ENCODE measurements around the gene SLC41A1. TPM values are rescaled to one million over a fixed set of nuclear protein-coding genes. Genes with fewer than 3 reads are reported as not detected.
"Not testable (repeated sequence)": the region's sequence is repeated elsewhere in the genome, so short reads cannot be mapped to it uniquely, and the experiment has no call there.

SLC41A1 gene
- total RNA-seq, 1 donor from 2014 or later, result 35.2 TPM

GRCh38 chr1:205827623-205828022 is 14.6 kb upstream of the SLC41A1 start:
- H3K9me3 Mint-ChIP-seq (ENCODE audit: unreplicated experiment), result no peaks in the 10 kb centered on the region
- no peaks in the 10 kb centered on the region for H3K36me3 Mint-ChIP-seq (ENCODE audit: low read depth, unreplicated experiment)
- no peaks in the 10 kb centered on the region for H3K27me3 Mint-ChIP-seq (ENCODE audit: unreplicated experiment)
- H3K4me1 Mint-ChIP-seq (ENCODE audit: unreplicated experiment), result peaks cover 11% of the 10 kb centered on the region
- H3K27ac Mint-ChIP-seq (ENCODE audit: unreplicated experiment), result no peak overlapping the region
- DNase-seq (ENCODE audit: low spot score), result no peak
- TF ChIP-seq, protein P1, sequence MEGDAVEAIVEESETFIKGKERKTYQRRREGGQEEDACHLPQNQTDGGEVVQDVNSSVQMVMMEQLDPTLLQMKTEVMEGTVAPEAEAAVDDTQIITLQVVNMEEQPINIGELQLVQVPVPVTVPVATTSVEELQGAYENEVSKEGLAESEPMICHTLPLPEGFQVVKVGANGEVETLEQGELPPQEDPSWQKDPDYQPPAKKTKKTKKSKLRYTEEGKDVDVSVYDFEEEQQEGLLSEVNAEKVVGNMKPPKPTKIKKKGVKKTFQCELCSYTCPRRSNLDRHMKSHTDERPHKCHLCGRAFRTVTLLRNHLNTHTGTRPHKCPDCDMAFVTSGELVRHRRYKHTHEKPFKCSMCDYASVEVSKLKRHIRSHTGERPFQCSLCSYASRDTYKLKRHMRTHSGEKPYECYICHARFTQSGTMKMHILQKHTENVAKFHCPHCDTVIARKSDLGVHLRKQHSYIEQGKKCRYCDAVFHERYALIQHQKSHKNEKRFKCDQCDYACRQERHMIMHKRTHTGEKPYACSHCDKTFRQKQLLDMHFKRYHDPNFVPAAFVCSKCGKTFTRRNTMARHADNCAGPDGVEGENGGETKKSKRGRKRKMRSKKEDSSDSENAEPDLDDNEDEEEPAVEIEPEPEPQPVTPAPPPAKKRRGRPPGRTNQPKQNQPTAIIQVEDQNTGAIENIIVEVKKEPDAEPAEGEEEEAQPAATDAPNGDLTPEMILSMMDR (IDR thresholded peaks at IDR 0.05; ENCODE audit: unreplicated experiment), result no peak
- no peak overlapping the region for H3K4me3 Mint-ChIP-seq (ENCODE audit: unreplicated experiment)

- no peaks in the 10 kb centered on the region for H3K27me3 Mint-ChIP-seq (ENCODE audit: unreplicated experiment)
- peaks cover 5% of the 10 kb centered on the region for H3K4me1 Mint-ChIP-seq (ENCODE audit: unreplicated experiment)
- no peaks in the 10 kb centered on the region for H3K9me3 Mint-ChIP-seq (ENCODE audit: unreplicated experiment)
- H3K36me3 Mint-ChIP-seq (ENCODE audit: low read depth, unreplicated experiment), result no peaks in the 10 kb centered on the region
- no peak for DNase-seq (ENCODE audit: low spot score)
- no peak overlapping the region for H3K27ac Mint-ChIP-seq (ENCODE audit: unreplicated experiment)
- peak overlapping the region; percentile 44 for H3K4me3 Mint-ChIP-seq (ENCODE audit: unreplicated experiment)
- TF ChIP-seq, protein P1 (IDR thresholded peaks at IDR 0.05; ENCODE audit: unreplicated experiment), result no peak
Observed at GRCh38 chr1:205826995-205827394, 14.0 kb upstream of the SLC41A1 start.

- no peak for DNase-seq (ENCODE audit: low spot score)
- TF ChIP-seq, protein P1 (IDR thresholded peaks at IDR 0.05; ENCODE audit: unreplicated experiment), result no peak
- Mint-ChIP-seq H3K9me3 (ENCODE audit: unreplicated experiment) (no peaks in the 10 kb centered on the region), H3K4me3 (ENCODE audit: unreplicated experiment) (no peak overlapping the region), H3K4me1 (ENCODE audit: unreplicated experiment) (no peaks in the 10 kb centered on the region), H3K36me3 (ENCODE audit: low read depth, unreplicated experiment) (no peaks in the 10 kb centered on the region), H3K27ac (ENCODE audit: unreplicated experiment) (no peak overlapping the region), H3K27me3 (ENCODE audit: unreplicated experiment) (no peaks in the 10 kb centered on the region)
Observed at GRCh38 chr1:205826016-205826806, 13.2 kb upstream of the SLC41A1 start.

DNA sequence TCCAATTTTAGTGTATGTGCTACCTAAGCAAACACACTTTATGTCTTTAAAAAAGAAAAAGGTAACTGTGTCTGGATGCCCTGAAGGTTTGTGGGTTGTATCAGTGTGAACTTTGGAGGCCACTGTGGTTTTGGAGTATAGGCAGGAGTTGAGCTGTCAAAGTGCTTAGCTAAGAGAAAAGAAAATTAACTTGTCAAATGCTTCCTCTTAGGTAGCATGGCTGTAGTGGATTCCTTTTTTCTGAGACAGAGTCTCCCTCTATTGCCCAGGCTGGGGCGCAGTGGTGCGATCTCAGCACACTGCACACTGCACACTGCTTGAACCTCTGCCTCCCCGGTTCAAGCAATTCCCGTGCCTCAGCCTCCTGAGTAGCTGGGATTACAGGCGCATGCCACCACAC is 11.2 kb upstream of the SLC41A1 start:
- Mint-ChIP-seq H3K9me3 (ENCODE audit: unreplicated experiment) (no peaks in the 10 kb centered on the region), H3K4me1 (ENCODE audit: unreplicated experiment) (no peaks in the 10 kb centered on the region), H3K27ac (ENCODE audit: unreplicated experiment) (no peak overlapping the region), H3K4me3 (ENCODE audit: unreplicated experiment) (no peak overlapping the region), H3K27me3 (ENCODE audit: unreplicated experiment) (no peaks in the 10 kb centered on the region), H3K36me3 (ENCODE audit: low read depth, unreplicated experiment) (no peaks in the 10 kb centered on the region)
- TF ChIP-seq, protein P1 (IDR thresholded peaks at IDR 0.05; ENCODE audit: unreplicated experiment), result no peak
- DNase-seq (ENCODE audit: low spot score), result no peak

- H3K9me3 Mint-ChIP-seq (ENCODE audit: unreplicated experiment); H3K27ac Mint-ChIP-seq (ENCODE audit: unreplicated experiment); H3K4me1 Mint-ChIP-seq (ENCODE audit: unreplicated experiment); H3K4me3 Mint-ChIP-seq (ENCODE audit: unreplicated experiment); DNase-seq (ENCODE audit: low spot score); H3K27me3 Mint-ChIP-seq (ENCODE audit: unreplicated experiment); H3K36me3 Mint-ChIP-seq (ENCODE audit: low read depth, unreplicated experiment): not testable (repeated sequence)
Observed at GRCh38 chr1:205823260-205823659, 10.3 kb upstream of the SLC41A1 start.
